Activated naive CD8-positive, alpha-beta T cell (primary cell): Measurements from ENCODE around the gene GNLY.

ENCODE experiments used
- H3K27ac Mint-ChIP-seq: one replicate; pipeline ENCODE4 v1.8.0; 2021; ENCODE audit warnings: mixed read lengths
- H3K27me3 Mint-ChIP-seq: one replicate; pipeline ENCODE4 v1.8.0; 2021; ENCODE audit warnings: mixed read lengths
- H3K36me3 Mint-ChIP-seq: one replicate; pipeline ENCODE4 v1.8.0; 2021; ENCODE audit warnings: mixed read lengths
- H3K4me1 Mint-ChIP-seq: one replicate; pipeline ENCODE4 v1.8.0; 2021; ENCODE audit warnings: low read depth, mixed read lengths
- H3K4me3 Mint-ChIP-seq: one replicate; pipeline ENCODE4 v1.8.0; 2021; ENCODE audit warnings: mild to moderate bottlenecking, mixed read lengths
- H3K9me3 Mint-ChIP-seq: one replicate; pipeline ENCODE4 v1.8.0; 2021; ENCODE audit warnings: low read depth, mixed read lengths

Gene GNLY

DNA sequence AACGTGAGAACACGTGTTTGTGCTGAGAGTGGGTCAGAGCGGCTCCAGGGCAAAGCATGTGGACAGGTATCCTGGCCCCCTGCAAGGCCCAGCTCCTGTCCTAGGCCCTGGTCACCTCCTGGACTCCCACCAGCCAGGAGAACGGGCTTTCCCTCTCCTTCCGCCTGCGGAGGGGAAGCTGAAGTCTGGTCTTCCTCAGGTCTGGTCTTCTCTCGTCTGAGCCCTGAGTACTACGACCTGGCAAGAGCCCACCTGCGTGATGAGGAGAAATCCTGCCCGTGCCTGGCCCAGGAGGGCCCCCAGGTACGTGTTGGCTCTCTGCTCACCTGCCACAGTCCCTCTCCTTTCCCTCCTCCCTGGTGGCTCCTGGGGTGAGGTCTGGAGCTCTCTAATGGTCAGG lies 963 bp downstream of the GNLY start:
- H3K9me3 Mint-ChIP-seq = no peaks in the 10 kb centered on the region
- no peaks in the 10 kb centered on the region for H3K36me3 Mint-ChIP-seq
- no peak overlapping the region for H3K4me3 Mint-ChIP-seq
- H3K4me1 Mint-ChIP-seq = no peaks in the 10 kb centered on the region
- H3K27ac Mint-ChIP-seq = no peak overlapping the region
- H3K27me3 Mint-ChIP-seq = no peaks in the 10 kb centered on the region

DNA sequence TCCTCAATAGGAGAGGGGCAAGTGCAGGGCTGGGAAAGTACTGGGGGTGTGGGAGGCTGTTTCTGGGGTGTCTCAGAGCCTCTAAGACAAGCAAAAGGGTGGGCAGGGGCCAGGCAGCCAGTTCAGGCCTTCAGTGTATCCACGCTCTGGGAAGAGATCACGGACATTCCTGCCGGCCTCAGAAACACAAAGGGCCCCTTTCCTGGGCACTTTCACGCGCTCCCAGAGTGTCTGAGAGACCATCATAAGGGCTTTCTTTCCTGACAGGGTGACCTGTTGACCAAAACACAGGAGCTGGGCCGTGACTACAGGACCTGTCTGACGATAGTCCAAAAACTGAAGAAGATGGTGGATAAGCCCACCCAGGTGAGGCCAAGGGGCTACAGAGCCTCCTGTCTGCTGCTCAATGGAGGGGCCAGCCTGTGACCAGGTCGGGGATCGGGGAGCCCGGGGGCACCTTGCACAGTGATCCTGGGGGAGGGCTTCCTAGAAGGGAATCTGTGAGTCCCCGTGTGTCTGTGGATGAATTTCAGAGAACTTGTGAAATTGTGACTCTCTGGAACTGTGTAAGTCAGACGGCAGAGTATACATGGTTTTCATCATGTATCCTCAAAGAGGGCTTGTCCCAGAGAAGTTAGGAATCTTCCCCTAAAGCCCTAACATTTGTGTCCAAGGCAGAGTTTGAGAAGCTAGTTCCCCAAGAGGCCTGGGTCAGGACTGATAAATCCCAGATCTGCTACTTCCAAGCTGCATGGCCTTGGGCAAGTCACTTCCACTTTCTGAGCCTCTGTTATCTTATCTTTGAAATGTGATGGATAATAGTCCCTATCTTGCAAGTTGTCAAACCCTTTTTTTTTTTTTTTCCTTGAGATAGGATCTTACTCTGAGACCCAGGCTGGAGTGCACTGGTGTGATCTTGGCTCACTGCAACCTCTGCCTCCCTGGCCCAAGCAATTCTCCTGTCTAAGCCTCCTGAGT lies 1.8 kb downstream of the GNLY start:
- Mint-ChIP-seq H3K27me3 (no peaks in the 10 kb centered on the region), H3K27ac (no peak overlapping the region), H3K9me3 (no peaks in the 10 kb centered on the region), H3K4me1 (no peaks in the 10 kb centered on the region), H3K36me3 (no peaks in the 10 kb centered on the region), H3K4me3 (no peak overlapping the region)

DNA sequence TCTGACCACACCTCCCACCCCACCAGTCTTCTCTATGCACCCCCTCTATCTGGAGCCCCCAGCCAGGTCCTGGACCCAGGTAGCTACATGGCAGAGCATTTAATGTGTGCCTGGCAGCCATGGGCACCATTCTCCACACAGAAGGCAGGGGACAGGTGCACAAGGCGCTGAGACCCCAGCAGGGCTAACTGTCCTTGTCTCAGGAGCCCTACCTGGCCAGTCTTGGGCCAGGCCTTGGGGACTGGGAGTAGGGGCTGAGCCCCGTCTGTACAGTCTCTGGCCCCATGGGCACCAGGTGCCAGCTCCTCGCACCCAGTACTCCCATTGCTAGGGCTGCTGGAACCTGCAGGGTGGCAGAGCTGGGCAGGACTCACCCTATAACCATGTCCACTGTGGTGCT lies 2.9 kb downstream of the GNLY start:
- no peak overlapping the region for H3K4me3 Mint-ChIP-seq
- H3K36me3 Mint-ChIP-seq = no peaks in the 10 kb centered on the region
- no peak overlapping the region for H3K27ac Mint-ChIP-seq
- H3K9me3 Mint-ChIP-seq = no peaks in the 10 kb centered on the region
- H3K27me3 Mint-ChIP-seq = no peaks in the 10 kb centered on the region
- peaks cover 6% of the 10 kb centered on the region for H3K4me1 Mint-ChIP-seq

DNA sequence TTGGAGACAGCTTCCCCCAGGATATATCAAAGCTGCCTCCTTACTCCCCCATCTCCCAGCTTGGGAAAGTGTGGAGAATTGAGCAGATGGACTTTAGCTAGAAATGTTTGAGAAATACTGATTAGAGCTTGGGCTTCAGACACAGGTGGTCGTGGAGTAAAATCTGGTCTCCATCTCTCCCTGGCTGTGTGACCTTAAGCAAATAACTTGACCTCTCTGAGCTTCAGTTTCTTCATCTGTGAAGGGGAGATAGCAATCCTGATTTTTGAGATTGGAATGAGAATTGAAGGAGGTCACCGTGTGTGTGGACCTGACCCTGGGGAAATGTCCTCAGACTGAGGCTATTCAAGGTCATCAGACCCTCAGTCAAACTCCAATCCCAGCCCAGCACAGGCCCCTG lies 3.6 kb downstream of the GNLY start:
- Mint-ChIP-seq H3K9me3 (no peaks in the 10 kb centered on the region), H3K4me3 (no peak overlapping the region), H3K27ac (no peak overlapping the region), H3K4me1 (peaks cover 12% of the 10 kb centered on the region), H3K36me3 (no peaks in the 10 kb centered on the region), H3K27me3 (no peaks in the 10 kb centered on the region)

DNA sequence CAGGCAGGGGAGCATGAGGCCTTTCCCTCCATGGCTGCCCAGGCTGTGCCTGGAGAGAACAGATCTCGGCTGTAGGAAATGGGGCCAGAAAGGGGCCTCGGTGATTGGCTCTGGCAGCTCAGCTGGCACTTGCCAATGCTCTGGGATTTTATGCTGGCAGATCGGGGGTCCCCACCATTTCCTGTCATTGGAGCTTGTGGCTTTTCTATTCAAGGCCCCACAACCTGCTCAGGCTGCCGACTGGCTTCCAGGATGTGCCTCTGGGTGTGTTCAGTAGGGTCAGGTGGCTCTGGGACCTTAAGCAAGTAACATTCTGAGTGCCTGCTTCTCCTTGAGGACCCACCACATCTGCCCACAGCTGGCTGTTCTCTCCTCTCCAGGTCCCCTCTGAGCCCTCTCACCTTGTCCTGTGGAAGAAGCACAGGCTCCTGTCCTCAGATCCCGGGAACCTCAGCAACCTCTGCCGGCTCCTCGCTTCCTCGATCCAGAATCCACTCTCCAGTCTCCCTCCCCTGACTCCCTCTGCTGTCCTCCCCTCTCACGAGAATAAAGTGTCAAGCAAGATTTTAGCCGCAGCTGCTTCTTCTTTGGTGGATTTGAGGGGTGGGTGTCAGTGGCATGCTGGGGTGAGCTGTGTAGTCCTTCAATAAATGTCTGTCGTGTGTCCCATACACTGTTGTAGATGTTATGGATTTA lies 4.2 kb downstream of the GNLY start:
- Mint-ChIP-seq H3K9me3 (no peaks in the 10 kb centered on the region), H3K27ac (no peak overlapping the region), H3K36me3 (no peaks in the 10 kb centered on the region), H3K4me1 (peaks cover 19% of the 10 kb centered on the region), H3K27me3 (no peaks in the 10 kb centered on the region), H3K4me3 (no peak overlapping the region)

DNA sequence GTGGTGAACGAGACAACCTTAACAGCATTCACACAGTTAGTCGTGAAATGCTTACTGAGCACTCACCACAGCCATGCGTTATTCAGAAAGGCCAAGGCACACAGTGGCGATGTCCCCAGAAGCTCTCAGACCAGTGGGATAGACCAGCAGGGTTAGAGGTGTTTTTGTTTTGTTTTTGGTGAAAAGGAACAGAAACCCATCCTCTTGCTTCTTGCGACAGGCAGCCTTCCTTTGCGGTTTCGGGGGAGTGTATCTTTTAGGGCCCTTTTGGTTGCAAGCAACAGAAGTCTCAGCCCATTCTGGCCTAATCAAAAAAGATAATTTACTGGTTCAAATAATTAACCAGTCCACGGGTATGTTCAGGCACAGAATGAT lies 4.7 kb downstream of the GNLY start:
- Mint-ChIP-seq H3K9me3 (no peaks in the 10 kb centered on the region), H3K27ac (no peak overlapping the region), H3K4me1 (peaks cover 19% of the 10 kb centered on the region), H3K27me3 (no peaks in the 10 kb centered on the region), H3K36me3 (no peaks in the 10 kb centered on the region), H3K4me3 (no peak overlapping the region)

DNA sequence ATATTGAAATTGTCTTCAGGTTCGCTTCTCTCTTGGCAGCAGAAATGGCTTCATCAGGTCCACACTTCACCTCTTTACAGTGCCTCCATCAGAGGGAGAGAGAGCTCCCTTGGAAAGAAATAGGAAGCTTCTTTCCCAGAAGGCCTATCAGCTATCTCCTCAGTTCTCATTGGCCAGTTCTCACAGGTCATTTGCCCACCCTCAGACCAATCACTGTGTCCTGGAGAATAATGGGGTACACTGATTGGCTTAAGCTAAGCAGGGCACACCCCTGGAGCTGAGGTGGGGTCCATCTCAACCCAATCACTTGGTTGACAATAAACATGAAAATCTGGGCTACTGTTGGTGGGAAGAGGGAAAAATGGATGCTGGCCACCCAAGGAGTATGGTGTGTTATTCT lies 5.2 kb downstream of the GNLY start:
- Mint-ChIP-seq H3K4me3 (no peak overlapping the region), H3K27me3 (no peaks in the 10 kb centered on the region), H3K27ac (no peak overlapping the region), H3K36me3 (no peaks in the 10 kb centered on the region), H3K9me3 (no peaks in the 10 kb centered on the region), H3K4me1 (peaks cover 21% of the 10 kb centered on the region)

DNA sequence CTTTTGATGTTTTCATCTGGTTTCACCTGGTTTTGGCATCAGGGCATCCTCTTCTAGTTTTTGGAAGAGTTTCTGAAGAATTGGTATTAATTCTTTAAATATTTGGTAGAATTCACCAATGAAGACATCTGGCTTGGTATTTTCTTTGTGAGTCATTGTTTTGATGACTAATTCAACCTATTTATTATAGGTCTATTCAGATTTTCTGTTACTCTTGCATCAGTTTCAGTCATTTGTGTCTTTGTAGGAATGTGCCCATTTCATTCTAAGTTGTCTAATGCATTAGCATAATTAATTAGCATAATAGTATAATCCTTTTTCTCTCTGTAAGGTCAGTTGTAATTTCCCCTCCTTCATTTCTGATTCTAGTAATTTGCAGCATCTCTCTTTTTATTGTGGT lies 8.0 kb downstream of the GNLY start:
- no peaks in the 10 kb centered on the region for H3K27me3 Mint-ChIP-seq
- H3K4me1 Mint-ChIP-seq = peaks cover 22% of the 10 kb centered on the region
- H3K4me3 Mint-ChIP-seq = no peak overlapping the region
- peak overlapping the region; percentile 37 for H3K27ac Mint-ChIP-seq
- no peaks in the 10 kb centered on the region for H3K9me3 Mint-ChIP-seq
- H3K36me3 Mint-ChIP-seq = no peaks in the 10 kb centered on the region

DNA sequence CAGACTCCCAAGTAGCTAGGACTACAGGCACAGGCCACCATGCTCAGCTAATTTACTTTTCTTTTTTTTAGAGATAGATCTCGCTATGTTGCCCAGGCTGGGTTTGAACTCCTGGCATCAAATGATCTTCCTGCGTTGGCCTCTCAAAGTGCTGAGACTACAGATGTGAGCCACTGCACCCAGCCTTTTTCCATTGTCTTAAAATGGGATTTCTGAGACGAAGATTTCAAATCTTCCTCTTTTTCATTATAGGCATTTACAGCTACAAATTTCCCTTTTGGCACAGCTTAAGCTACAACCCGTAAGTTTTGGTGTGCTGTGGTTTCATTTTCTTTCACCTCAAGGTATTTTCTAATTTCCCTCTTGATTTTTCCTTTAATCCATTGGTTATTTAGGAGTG lies 8.6 kb downstream of the GNLY start:
- Mint-ChIP-seq H3K4me3 (no peak overlapping the region), H3K27me3 (no peaks in the 10 kb centered on the region), H3K27ac (peak overlapping the region; percentile 61), H3K9me3 (no peaks in the 10 kb centered on the region), H3K36me3 (no peaks in the 10 kb centered on the region), H3K4me1 (peaks cover 22% of the 10 kb centered on the region)

DNA sequence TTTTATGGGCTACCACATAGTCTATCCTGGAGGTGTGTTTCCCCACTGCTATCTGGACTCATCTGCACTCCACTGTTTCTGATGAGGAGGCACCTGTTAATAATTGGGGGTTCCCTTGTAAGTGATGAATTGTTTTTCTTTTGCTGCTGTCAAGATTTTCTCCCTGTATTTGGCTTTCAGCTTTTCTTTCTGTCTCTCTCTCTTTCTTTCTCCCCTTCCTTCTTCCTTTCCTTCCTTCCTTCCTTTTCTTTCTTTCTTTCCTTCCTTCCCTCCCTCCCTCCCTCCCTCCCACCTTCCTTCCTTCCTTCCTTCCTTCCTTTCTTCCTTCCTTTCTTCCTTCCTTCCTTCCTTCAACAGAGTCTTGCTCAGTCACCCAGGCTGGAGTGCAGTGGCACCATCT lies 9.2 kb downstream of the GNLY start:
- peaks cover 22% of the 10 kb centered on the region for H3K4me1 Mint-ChIP-seq
- H3K27me3 Mint-ChIP-seq = peaks cover 3% of the 10 kb centered on the region
- peak overlapping the region; percentile 61 for H3K27ac Mint-ChIP-seq
- H3K36me3 Mint-ChIP-seq = no peaks in the 10 kb centered on the region
- H3K4me3 Mint-ChIP-seq = no peak overlapping the region
- H3K9me3 Mint-ChIP-seq = no peaks in the 10 kb centered on the region

DNA sequence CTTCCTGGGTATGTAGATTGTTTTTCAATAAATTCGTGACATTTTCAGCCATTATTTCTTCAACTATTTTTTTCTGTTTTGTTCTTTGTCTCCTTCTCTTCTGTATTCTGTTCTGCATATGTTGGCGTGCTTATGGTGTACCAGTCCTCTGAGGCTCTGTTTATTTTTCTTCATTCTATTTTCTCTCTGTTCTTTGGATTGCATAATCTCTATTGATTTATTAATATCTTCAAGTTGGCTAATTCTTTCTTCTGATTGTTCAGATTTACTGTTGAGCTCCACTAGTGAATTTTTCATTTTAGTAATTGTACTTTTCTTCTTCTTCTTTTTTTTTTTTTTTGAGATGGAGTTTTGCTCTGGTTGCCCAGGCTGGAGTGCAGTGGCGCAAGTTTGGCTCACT lies 9.9 kb downstream of the GNLY start:
- peaks cover 22% of the 10 kb centered on the region for H3K4me1 Mint-ChIP-seq
- no peaks in the 10 kb centered on the region for H3K36me3 Mint-ChIP-seq
- no peaks in the 10 kb centered on the region for H3K9me3 Mint-ChIP-seq
- no peak overlapping the region for H3K27ac Mint-ChIP-seq
- peaks cover 3% of the 10 kb centered on the region for H3K27me3 Mint-ChIP-seq
- H3K4me3 Mint-ChIP-seq = no peak overlapping the region

DNA sequence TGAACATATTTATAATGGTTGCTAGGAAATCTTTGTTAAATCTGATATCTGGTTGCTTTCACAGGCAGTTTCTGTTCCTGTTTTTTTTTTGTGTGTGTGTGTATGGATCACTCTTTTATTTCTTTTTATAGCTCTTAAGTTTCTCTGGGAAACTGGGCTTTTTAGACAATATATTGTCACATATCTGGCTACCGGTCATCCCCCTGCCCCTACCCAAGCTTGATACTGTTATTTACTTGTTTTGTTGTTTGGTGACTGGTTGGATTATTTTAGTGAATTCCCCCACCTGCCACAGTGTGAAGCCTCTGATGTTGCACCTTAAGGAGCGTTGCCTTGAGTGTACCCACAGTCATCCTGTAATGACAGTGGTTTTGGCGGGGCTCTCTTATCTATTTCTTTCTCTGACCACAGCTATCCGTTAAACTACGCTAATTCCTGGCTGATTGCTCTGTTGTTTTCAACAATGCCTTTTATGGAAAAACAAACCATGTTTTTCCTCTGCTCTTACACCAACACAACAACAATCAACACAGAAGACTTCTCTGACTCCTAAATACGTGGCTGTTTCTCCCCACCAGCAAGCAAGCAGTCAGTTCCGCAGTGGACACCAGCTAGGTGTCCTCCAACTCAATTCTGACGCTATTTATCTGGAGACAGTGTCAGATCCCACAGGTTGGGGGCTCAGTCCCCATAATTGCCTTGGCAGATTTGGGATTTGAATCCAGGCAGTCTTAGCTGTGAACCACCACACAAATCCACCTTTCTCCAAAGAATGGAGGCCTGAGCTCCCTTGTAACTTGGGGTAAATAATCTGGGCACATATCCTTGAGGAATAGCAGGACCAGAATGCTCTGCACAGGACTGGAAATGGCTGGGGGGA lies 10.9 kb downstream of the GNLY start:
- Mint-ChIP-seq H3K27ac (no peak overlapping the region), H3K9me3 (no peaks in the 10 kb centered on the region), H3K36me3 (no peaks in the 10 kb centered on the region), H3K4me1 (peaks cover 22% of the 10 kb centered on the region), H3K4me3 (no peak overlapping the region), H3K27me3 (peaks cover 3% of the 10 kb centered on the region)

DNA sequence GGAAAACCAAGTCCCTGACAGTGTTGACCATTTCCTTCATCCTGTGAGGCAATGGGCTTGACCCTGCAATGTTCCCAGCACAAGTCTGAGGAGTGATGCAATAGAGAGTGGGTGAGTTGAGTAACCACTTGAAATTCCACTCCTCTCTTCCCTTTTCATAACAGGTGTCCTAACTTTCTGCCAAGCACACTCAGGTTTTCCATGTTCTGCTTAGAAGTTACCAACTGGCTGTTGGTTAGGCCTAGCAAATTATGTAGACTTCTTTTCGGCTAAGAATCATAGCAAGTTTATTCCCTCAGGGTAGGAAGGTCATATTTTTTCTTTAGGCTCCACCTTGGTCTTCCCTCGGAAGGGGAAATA lies 11.5 kb downstream of the GNLY start:
- Mint-ChIP-seq H3K27ac (no peak overlapping the region), H3K4me1 (peaks cover 22% of the 10 kb centered on the region), H3K9me3 (no peaks in the 10 kb centered on the region), H3K27me3 (peaks cover 3% of the 10 kb centered on the region), H3K4me3 (no peak overlapping the region), H3K36me3 (no peaks in the 10 kb centered on the region)

DNA sequence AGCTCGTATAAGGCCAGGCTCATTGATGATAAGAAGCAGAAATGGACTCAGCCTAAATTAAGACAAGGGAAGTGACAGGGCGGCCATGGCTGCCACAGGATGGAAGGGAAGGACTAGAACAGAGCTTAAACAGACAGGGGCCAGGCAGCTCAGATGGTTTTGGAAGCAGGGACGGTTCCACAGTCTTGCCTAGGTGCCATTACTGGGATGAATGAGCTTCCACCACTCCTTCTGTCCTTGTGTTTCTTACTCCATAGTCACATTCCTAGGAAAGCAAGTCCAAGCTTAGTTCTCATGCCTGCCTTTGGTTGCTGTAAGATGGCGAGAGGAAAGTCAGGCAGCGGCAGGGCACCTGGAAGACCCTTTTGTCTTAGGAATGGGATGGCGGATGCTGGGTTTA lies 11.9 kb downstream of the GNLY start:
- Mint-ChIP-seq H3K4me3 (no peak overlapping the region), H3K9me3 (no peaks in the 10 kb centered on the region), H3K4me1 (peaks cover 22% of the 10 kb centered on the region), H3K36me3 (no peaks in the 10 kb centered on the region), H3K27me3 (peaks cover 3% of the 10 kb centered on the region), H3K27ac (no peak overlapping the region)
